RPMI7951 (cell line): ENCODE data around the gene ARHGAP11B.
A peak's percentile ranks its signal among the peaks of the same experiment; 100 is the strongest.
"Not testable (repeated sequence)": the region's sequence is repeated elsewhere in the genome, so short reads cannot be mapped to it uniquely, and the experiment has no call there.

Source experiments
- DNase-seq: peaks from one replicate; pipeline ENCODE4 v3.0.0-alpha.2; 2012; ENCODE audit warnings: low read depth

The ARHGAP11B gene

GRCh38 chr15:30625436-30626193 is at the start of gene ARHGAP11B:
TSS of gene ARHGAP11B (plus strand) at chr15:30626128.
- DNase-seq: peak; percentile 99

DNA sequence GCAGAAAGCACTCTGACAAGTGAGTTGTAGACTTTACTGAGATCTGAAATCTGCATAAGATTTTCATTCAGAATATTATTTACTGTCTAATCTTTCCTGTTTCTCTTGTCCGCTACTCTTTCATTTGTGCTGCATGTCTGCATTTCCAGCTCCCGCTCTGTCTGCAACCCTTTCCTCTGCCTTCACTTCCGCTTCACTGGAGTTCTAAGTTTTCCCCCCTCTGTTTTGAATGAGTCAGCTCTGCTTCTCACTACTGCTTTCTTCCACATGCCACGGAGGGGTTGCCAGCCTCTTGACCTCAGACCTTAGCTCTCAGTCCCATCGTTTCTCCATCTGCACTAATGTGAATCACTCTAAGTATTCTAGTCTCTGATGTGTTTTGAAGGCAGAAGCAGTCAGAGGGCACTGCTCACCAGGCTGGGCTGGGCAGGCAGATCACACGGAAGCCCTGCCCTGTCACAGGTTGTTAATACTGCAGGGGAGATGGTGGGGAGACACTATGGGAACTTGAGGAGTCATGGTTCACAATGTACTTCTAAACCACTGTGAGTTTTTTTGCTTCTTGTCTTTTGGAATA is 46.4 kb upstream of the ARHGAP11B start:
- DNase-seq: not testable (repeated sequence)

DNA sequence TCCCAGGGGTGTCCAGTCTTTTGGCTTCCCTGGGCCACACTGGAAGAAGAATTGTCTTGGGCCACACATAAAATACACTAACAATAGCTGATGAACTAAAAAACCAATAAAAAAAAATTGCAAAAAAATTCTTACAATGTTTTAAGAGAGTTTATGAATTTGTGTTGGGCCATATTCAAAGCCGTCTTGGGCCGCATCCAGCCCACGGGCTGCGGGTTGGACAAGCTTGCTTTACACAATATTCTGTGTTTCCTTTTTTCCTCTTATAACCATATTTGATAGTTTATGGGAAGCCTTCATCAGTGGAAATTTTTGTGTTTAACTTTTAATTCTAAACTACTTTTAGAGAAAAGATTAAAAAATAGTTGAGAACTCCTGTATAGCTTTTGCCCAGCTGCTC is 45.2 kb upstream of the ARHGAP11B start:
- not testable (repeated sequence) for DNase-seq

- DNase-seq: not testable (repeated sequence)
Measured at GRCh38 chr15:30598953-30599352, 27.0 kb upstream of the ARHGAP11B start.

- not testable (repeated sequence) for DNase-seq
Measured at GRCh38 chr15:30603796-30604195, 22.1 kb upstream of the ARHGAP11B start, which contains the start of gene GOLGA8H. TSS of gene GOLGA8H (plus strand) at chr15:30604028. CDS start at chr15:30604126, 98 bp downstream.

DNA sequence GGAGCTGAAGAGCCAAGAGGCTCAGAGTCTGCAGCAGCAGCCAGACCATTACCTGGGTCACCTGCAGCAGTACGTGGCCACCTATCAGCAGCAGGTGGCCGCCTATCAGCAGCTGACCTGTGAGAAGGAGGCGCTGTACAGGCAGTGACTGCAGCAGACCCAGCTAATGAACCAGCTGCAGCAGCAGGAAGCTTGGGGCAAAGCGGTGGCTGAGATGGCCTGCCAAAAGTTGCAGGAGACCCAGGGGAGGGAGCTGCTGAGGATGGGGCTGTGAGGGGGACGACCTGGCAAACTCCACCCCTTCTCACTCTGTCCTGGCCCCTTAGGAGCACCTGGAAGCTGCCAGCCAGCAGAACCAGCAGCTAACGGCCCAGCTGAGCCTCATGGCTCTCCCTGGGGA is 13.7 kb upstream of the ARHGAP11B start:
- DNase-seq: not testable (repeated sequence)

DNA sequence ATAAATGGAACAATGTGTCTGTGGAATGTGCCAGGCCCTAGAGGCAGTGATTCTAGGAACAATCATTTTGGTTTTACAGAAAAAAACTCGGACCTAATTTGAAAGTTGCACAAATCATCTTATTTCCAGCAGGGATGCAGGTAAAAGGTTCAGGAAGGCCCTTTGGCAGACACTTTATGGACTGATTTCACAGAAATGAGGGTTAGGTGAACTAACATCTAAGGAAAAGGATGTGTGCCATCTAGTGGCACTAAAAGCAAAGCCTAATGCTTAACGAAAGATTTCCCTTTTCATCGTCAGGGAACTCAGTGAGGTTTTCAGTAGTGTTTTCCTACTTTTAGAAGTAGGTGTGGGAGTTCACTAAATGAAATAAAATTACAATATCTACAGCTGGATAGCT is 4.6 kb upstream of the ARHGAP11B start:
- peak; percentile 33 for DNase-seq

DNA sequence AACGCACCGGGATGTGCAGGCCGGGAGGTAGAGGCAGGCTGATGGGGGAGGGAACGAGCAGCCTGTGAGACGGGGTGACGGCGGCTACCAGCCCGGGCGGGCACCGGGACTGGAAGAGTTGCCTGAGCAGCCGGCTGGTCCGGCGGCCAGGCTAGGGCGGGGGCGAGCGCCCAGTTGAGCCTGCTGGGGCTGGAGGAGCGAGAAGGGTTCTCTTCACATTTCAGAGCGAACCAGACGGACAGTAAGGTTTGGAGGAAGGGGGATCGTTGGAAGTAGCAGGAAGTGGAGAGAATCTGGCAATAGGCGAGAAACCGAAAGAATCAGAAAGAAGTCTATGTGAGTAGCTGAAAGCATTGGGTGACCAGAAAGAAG is 252 bp downstream of the ARHGAP11B start:
- peak; percentile 21 for DNase-seq

GRCh38 chr15:30626632-30627031 is 704 bp downstream of the ARHGAP11B start:
- DNase-seq: peak; percentile 22

- no peak for DNase-seq
Measured at GRCh38 chr15:30650012-30650929, 24.3 kb downstream of the ARHGAP11B start.

- DNase-seq: peak; percentile 17
Measured at GRCh38 chr15:30661154-30661553, 35.2 kb downstream of the ARHGAP11B start.

DNA sequence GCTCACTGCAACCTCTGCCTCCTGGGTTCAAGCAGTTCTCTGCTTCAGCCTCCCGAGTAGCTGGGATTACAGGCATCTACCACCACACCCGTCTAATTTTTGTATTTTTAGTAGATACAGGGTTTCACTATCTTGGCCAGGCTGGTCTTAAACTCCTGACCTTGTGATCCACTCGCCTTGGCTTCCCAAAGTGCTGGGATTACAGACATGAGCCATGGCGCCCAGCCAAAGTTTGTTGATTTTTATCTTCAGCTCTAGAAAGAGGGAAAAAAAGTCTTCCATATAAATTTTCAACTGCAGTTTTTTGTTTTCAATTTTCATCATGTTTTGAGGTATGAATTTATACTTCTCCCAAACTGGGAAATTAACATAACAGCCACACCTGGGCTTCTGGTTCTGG is 43.7 kb downstream of the ARHGAP11B start:
- DNase-seq: not testable (repeated sequence)

- DNase-seq: no peak
Measured at GRCh38 chr15:30670056-30670455, 44.1 kb downstream of the ARHGAP11B start.

DNA sequence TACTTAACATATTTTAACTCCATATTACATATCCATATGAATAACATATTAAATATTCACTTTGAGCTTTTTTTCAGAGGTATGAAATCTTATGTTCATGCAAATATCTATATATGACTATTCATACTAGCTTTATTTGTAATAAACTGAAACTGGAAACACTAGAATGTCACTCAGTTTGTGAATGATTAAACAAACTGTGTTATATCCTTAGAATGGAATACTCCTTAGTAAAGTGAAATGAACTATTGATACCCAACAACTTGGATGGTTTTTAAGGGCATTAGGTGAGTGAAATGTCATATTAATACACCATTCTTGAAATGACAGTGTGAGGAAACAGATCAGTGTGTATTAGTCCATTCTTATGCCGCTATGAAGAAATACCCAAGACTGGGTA is 45.4 kb downstream of the ARHGAP11B start:
- DNase-seq: no peak

DNA sequence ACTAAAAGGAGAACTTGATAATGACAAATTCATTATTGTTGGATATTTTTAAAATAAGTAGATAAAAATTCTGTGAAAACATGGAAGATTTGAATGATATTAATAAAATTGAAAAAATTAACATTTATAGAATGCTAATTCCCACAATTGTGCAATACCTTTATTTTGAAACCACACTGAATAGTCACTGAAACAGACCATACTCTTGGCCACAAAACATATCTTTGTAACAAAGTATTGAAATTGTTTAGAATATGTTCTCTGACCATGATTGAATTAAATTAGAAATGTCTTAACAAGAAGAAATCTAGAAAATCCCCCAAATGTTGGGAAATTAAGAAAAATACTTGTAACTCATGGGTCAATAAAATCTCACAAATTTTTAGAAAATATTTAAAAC is 49.2 kb downstream of the ARHGAP11B start:
- no peak for DNase-seq

- DNase-seq: not testable (repeated sequence)
Measured at GRCh38 chr15:30675891-30676290, 50.0 kb downstream of the ARHGAP11B start.

- DNase-seq: not testable (repeated sequence)
Measured at GRCh38 chr15:30680997-30681396, 55.1 kb downstream of the ARHGAP11B start.

- not testable (repeated sequence) for DNase-seq
Measured at GRCh38 chr15:30685709-30686285, 59.9 kb downstream of the ARHGAP11B start.

GRCh38 chr15:30686651-30687050 is 60.7 kb downstream of the ARHGAP11B start:
- DNase-seq: not testable (repeated sequence)
